GM18526 (cell line): ENCODE results near the gene NALCN.

Experiments
- POLR2A ChIP-seq: IDR thresholded peaks from 3 replicates; pipeline ENCODE4 v1.6.1; 2011; ENCODE audit not compliant: insufficient read length; ENCODE audit errors: extremely low read depth

NALCN gene

DNA sequence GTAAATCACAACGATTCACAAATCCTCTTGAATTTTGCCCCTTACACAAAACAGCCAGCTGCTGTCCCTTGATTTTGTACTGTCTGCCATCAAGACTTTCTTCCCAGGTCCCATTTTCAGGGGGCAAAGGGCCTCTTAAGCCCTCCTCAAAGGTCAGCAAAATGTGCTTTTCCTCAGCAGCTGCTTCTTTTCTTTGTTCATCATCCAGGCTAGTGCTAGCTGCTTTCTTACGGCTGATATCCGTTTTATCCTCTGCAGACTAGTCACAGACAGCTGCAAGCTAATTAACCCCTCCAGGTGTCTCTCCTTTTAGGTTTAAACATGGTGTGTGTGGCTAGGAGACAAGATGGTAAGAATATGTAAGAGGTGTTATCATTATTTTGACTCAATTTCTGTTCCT lies 90.9 kb downstream of the NALCN start:
- no peak for TF ChIP-seq POLR2A

DNA sequence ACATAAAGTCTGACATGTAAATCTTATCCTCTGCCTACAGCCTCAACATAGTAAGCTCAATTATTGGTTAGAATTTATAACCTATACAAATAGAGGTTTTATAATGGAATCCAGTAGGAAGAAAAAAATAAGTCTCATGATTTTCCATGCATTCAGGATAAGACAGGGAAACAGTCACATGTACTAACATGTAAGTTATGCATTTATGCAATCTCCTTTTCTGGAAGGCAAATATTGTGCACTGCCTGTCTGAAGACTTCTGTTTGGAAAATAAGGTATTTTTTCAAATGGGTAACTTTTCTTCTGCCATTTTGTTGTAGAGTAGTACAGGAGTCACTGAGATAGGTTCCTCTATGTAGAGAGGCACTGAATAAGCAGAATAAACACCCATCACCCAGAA lies 92.7 kb downstream of the NALCN start:
- TF ChIP-seq POLR2A: no peak

DNA sequence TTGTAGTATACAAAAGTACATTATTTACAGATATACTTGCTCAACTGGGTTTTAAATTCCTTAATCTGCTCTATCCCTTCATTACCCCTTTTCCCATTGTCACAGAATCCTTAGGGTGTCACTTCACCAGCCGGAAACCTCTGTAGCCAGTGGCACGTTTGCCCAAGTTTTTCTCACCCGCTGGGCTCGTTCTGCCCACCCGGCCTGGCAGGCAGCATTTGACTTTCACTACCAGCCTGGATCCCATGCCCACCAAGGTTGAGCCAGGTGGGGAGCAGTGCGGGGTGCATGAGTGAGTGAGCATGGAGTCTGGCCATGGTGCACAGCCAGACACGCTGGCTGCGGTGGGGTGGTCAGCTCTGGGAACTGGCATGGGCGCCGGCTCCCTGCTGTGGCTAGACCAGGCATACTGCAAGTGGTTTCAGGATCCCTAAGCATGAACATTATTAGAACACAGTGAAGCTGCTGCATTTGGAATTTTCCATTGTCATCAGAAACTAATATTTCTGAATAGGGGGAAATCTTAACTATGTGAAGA lies 98.3 kb downstream of the NALCN start:
- no peak for TF ChIP-seq POLR2A

DNA sequence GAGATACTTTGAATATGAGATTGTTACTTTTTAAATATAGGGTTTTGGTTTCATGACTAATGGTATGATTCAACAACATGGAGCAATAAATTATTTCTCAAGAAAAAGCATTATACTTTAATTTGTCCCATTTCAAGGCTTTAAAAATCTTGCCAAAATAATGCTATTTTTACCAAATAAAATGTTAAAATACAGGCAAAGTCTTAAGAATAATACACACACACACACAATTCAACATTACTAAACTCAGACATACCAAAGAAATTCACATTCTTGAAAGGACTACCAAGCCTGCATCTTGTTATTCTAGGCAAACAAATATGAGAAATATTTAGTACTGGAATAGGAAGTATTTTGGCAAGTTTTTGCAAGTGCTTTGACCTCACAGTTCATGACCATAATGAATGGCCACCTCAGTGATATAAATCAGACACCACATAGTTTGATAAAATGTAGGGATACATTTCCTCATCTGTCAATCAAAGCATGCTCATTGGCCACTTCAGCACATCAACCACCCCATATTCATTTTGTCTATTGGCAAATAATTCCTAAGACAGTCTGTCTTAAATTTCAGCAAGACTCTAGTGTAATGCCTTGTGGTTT lies 107.2 kb downstream of the NALCN start:
- TF ChIP-seq POLR2A: no peak

DNA sequence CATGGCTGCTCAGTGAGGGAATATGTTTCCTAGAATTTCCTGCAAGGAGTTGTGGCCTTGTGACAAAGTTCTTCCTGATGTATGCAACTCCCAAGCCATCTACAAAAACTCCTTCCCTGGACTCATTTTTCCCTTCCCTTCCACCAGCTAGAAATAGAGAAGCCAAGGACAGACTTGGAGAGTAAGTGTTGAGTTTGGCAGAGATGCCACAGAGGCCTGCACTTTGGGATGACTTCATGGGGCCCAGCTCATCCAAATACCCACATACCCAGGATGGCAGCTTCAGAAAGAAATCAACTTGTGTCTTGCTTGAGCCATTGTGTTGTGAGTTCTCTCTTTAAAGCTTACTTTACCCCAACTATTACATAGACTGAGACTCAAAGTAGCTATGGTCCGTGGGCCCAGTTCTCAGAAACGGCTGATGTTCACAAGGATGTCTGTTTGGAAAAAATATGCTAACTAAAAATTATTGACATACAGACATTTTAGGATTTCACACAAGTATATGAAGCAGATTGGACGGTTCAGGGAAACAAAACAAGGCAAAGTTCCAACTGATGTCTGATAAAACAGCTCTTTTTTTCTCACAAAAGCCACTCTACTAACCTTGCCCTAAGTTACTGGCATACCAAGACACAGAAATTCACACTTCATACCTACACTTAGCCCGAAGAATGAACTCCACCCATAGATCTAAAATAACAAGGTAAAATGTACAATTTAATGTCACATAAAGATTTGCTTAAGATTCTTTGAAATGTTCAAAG lies 107.9 kb downstream of the NALCN start:
- TF ChIP-seq POLR2A: no peak

DNA sequence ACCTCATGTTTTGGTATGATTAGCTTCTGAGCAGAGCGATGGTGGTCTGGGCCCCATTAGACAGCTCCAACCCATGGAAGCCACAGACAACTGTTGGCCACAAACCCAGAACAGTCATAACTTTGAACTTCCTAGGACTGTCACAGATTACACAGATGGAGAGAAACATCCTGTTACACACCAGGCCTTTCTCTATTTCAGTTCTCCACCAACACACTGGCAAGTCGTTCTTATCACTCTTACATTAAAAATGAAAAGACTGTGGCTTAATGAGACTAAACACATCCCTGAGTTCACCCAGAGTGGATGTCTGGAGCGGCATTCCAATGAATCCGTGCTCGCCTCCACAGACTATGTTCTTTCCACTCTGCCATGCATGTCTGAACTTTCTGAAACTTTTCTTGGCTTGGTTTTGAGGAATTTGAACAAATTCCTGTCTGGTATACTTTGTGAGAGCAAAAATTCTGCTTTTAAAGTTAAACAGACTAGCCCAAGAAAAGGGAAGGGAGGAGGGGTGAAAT lies 109.1 kb downstream of the NALCN start:
- no peak for TF ChIP-seq POLR2A

DNA sequence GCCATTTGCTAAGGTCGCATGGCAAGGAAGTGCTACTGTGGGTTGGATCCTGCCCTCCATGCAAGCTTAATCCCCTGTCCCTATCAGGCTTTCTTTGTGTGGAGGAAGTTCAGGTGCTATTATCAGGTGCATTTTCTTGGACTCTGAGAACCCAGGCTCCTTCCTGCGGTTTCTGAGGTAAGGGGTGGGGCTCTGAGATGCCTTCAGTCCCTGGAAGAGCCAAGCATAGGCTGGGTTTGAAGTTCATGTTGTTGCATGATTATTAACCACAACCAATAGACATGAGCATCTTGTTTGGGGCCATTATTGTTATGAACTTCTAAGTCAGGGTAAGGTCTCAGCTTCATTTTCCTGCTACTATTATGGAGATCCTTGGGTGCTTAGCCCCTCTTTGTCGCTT lies 109.5 kb downstream of the NALCN start:
- no peak for TF ChIP-seq POLR2A

DNA sequence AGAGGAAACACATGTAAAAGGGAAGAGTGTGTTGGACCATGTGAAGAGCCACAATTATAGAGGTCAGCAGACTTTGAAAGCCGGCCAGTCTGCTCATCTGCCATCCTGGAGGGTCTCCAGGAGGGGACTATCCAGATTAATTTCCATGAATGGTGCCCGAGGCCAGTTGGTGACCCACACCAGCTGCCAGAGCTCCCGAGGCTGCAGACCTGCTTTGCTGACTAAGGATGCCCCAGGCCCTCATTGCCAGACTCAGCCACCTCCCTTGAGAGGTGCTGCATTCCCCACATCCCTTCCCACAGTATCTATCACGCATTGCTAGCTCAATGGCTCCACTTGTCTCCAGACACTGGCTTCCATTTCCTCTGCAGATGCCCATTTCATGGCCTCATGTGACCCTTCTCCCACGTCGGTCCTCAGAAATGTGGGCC lies 110.3 kb downstream of the NALCN start:
- TF ChIP-seq POLR2A: no peak

GRCh38 chr13:101303521-101303920 lies 112.8 kb downstream of the NALCN start:
- TF ChIP-seq POLR2A: no peak

- no peak for TF ChIP-seq POLR2A
Measured at GRCh38 chr13:101301053-101301452, 115.3 kb downstream of the NALCN start.

- no peak for TF ChIP-seq POLR2A
Measured at GRCh38 chr13:101300531-101300930, 115.8 kb downstream of the NALCN start.

GRCh38 chr13:101298517-101298916 lies 117.8 kb downstream of the NALCN start:
- TF ChIP-seq POLR2A: no peak

GRCh38 chr13:101297794-101298193 lies 118.5 kb downstream of the NALCN start:
- TF ChIP-seq POLR2A: no peak

DNA sequence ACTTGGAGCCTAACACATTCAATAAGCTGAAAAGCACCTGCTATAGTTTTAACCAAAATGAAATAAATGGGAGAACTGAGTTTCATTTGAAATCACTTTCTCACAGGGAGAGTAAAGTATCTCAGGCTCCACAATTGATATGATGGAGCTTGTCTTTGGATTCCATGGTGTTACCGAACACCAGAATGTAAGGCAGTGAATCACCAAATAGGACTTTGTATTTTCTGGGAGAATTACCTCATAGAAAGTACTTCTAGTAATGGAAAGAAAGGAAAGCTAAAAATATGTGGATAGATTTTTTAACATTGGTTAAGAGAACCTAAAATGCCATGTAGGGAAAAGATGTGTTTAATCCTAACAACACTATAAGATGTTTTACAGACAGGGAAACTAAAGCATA lies 123.6 kb downstream of the NALCN start:
- TF ChIP-seq POLR2A: no peak

DNA sequence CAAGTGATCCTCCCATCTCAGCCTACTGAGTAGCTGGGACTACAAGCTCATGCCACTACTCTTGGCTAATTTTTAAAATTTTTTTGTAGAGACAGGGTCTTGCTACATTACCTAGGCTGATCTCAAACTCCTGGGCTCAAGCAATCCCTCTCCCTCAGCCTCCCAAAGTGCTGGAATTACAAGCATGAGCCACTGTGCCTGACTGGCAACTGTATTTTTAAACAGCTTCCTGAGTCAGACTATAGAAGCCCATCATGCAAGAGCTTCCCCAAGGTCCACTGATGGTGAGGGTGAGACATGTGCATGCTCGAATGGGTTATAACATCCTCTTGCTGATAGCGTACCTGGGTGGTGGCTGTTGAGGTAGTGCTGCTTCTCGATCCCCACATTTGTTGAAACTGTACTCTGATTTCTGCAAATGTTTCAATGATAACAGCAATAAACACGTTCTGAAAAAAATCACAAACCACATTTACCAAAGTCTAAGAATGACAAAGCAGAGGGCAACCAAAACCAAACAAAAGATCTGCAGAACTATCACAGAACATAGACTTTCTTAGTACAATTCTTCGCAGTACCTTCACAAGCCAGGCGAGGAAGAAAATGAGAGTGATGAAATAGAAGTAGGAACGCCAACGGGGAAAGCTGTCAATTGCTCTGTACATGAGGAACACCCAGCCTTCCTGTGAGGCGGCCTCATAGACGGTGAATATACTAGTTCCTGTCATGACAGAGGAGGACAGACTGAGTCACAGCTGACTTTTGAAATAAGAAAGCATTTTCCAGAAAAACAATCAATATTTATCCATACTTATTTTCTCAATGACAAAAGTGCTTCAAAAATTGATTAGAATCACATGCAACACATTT lies 124.4 kb downstream of the NALCN start:
- no peak for TF ChIP-seq POLR2A
